GM15510 (cell line): Measurements from ENCODE around the gene PPP1R14C.

Experiments
- POLR2A ChIP-seq: IDR thresholded peaks from 3 replicates; pipeline ENCODE4 v1.6.1; 2011; ENCODE audit warnings: borderline replicate concordance; ENCODE audit not compliant: insufficient read length; ENCODE audit errors: extremely low read depth

PPP1R14C gene

GRCh38 chr6:150208611-150209352, 65.9 kb downstream of the PPP1R14C start:
- no peak for TF ChIP-seq POLR2A

- no peak for TF ChIP-seq POLR2A
Observed at GRCh38 chr6:150209415-150209814, 66.6 kb downstream of the PPP1R14C start.

DNA sequence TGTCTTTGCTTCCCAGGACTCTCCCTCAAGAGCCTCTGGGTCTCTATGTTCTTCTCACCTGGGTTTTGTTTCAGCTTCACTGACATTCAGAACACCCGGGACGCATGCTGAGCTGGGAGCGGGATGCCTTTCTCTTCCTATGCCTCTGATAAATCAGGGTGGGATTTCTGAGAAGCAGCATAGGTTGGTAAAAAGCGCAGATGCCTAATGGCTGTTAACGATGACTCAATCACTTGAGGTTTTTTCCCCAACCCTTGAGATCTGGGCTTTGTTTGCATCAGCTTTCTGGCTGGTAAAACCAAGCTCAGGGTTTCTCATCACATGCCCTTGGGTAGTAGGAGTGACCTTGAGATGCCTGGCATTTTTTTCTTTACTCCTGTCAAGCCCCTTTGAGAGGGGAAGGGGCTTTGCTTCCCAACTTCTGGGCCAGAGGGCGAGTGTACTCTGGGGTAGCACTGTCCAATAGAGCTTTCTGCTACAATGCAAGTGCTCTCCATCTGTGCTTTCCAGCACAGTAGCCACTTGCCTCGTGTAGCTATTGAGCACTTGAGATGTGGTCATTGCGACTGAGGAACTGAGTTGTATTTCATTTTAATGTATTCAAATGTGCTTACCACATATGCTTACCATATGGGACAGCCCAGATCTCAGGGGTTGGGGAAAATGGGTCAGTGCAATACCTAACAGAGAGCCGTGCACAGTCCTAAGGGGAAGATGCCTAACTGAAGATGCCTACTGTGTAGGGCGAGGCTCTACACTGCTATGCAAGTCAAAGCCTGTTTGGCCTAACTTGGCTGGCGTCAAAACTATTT, 69.1 kb downstream of the PPP1R14C start:
- TF ChIP-seq POLR2A: no peak

DNA sequence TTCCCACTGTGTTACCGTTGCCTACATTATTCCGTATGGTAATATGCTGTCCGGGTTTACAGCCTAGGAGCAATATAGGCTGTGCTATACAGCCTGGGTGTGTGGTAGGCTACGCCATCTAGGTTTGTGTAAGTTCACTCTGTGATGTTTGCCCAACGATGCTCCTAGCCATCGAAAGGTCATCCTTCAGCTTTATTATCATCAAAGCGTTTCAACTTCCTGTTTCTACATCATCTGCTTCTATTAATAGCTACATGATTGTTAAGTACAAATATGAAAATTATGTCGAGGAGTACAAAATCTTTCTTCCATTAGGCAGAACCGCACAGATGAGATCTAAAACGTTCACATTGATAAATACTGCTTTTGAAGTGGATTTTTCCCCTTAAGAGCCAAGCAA, 69.9 kb downstream of the PPP1R14C start:
- no peak for TF ChIP-seq POLR2A

DNA sequence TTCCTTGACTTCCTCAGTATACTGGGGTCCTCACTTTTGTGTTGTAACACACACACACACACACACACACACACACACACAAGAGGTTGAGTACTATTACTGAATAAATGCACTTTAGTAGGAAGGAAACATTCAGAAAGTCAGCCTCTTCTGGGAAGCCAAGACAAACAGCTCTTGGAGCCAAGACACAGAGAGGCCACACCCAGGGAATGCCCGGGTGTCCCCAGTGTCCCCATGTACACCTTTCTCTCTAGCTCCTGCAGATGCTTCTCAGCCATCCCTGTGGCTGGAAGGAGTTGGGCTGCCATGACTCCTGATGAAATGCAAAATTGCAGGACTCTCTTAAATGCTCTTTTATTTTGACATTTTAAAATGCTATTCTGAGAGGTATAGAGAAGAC, 70.5 kb downstream of the PPP1R14C start:
- TF ChIP-seq POLR2A: no peak

GRCh38 chr6:150214310-150214709, 71.5 kb downstream of the PPP1R14C start:
- TF ChIP-seq POLR2A: no peak

DNA sequence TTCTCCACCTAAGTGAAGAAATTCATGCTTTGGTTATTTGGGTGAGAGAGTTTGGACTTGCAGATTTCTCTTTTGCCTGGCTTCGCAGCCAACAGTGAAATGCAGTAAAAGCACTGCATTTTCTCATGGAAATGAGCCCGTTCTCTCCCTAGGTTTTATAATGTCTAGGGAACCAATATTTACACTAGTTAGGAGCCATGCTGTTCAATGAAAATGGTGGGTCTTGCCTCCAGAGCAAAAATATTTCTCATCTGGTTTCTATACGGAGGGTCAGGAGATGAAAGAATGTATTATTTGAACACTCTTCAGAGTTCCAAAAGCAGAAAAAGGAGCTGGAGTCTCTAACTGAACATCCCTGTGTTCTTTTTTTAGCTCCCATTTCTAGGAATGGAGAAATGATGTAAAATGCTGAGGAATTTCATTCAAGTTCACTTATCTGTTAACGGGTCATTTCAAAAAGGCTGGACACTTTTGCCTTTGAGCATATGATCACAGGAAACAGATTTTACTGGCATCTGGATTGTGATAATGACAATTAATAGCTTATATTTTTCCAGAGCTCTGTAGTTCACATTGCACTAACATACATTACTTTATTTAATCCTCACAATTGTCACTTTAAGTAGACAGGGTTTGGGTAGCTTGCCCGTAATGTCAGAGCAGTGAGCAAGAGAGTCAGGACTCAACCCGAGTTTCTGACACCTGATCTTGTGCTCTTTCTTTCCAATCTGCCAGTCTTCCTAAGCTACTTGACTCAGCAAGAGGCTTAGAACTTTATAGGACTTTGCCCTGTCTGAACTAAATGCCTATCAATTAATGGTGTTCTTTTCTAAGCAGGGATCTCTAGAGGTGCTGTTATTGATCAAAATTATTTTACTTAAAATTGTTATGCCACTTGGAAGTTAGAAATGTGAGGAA, 78.0 kb downstream of the PPP1R14C start:
- no peak for TF ChIP-seq POLR2A

- no peak for TF ChIP-seq POLR2A
Observed at GRCh38 chr6:150224820-150225219, 82.0 kb downstream of the PPP1R14C start.

GRCh38 chr6:150227281-150227680, 84.4 kb downstream of the PPP1R14C start:
- TF ChIP-seq POLR2A: no peak

DNA sequence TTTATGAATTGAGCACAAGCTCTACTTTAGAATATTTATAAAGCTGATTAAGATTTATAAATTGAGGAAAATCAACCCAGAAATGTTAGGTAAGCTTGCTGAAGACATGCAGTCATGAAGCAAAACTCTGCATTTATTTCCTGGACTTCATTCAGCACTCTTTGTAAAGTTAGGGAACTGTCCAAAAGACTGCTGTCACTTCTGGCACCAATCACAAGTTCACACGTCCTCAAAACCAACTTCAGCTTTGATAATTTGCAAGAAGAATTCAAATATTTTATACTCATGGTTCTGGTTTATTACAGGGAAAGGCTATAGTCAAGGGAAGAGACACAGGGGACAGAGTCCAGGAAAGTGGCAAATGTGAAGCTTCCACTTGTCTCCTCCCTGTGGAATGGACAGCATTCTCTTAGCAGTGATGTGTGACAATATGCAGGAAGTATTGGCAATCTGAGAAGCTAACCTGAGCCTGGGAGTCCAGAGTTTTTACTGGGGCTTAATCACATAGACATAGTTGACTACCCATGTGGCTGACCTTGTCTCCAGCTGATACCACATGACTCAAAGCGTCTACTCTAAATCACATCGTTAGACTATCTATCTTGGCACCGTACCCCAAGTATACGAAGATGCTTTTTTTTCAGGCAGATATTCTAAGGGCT, 85.4 kb downstream of the PPP1R14C start:
- no peak for TF ChIP-seq POLR2A

- TF ChIP-seq POLR2A: no peak
Observed at GRCh38 chr6:150229436-150230163, 86.8 kb downstream of the PPP1R14C start.

- TF ChIP-seq POLR2A: no peak
Observed at GRCh38 chr6:150230164-150230561, 87.3 kb downstream of the PPP1R14C start.

DNA sequence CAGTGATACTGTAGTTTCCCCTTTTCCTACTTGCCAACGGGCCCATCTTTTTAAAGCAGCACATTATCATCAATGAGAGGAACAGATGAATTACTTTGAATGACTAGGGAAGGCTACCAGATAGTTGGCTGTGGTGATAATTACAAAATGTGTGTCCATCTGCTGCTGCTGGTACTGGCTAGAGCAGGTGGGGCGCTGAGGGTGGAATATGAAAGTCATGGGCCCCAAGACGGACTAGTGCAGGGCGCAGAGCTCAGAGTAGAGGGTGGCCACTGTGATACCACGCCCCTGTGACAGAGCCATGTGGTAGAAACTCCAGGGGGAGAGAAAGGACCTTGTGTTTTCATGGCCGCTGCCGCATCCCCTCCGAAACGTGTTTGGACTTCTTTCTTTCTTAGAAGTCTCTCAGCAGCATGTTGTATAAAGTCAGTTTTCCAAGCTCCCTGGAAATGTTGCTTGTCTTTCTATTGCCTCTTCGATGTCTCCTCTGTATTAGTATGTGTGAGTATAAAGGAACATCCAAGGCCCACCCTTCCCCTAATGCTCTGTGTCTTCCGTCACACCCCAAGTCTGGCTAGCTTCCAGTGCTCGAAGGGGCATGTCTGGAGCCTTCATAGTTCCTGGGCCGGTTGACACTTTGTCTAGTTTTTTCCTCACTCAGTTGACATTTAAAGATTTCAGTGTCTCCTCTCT, 88.1 kb downstream of the PPP1R14C start:
- no peak for TF ChIP-seq POLR2A
